ENCODE measurements around the gene FBXO11. TPM values are rescaled to one million over a fixed set of nuclear protein-coding genes. Genes with fewer than 3 reads are reported as not detected.

FBXO11 gene
- polyA plus RNA-seq, 1 of the 3 experiments (the other 2 are of a cell fraction), result 26.6 TPM

GRCh38 chr2:47850198-47850597 lies 56.1 kb downstream of the FBXO11 start:
- CTCF ChIA-PET, result interaction anchor here (0.5 to 7.2 kb wide), 7 partner anchors 8 to 741 kb away, joined by 3 to 41 read pairs (median 3); no protein-coding TSS in a partner anchor
- Histone ChIP-seq H3K27ac (ENCODE audit: low read depth in 2 of 2, low read length in 1 of 2) (no peak overlapping the region), H3K9me2 (no peaks in the 10 kb centered on the region), H2AFZ (ENCODE audit: low read depth) (no peak overlapping the region), H3F3A (replicated peaks; ENCODE audit: insufficient read depth) (no peaks in the 10 kb centered on the region), H3K4me1 (ENCODE audit: control insufficient read depth in 1 of 2, insufficient read depth in 2 of 2, low read depth in 1 of 2, low read length in 1 of 2) (peaks cover 5 to 15% of the 10 kb centered on the region in 2 experiments; a peak in 2 of 4 replicates), H3K9me3 (no peaks in the 10 kb centered on the region), H3K79me2 (ENCODE audit: insufficient read depth) (peaks cover 100% of the 10 kb centered on the region), H4K20me1 (ENCODE audit: insufficient read depth) (peaks cover 92% of the 10 kb centered on the region), H3K36me3 (replicated peaks in 1 of 2; ENCODE audit: control insufficient read depth in 1 of 2, insufficient read depth in 2 of 2, low read length in 1 of 2) (peaks cover 0 to 4% of the 10 kb centered on the region in 2 experiments), H3K9ac (no peak overlapping the region), H3K4me3 (ENCODE audit: low read depth in 2 of 2, low read length in 1 of 2) (no peak overlapping the region), H3K4me2 (no peak overlapping the region), H3K27me3 (ENCODE audit: insufficient read depth) (no peaks in the 10 kb centered on the region)
- no peak for DNase-seq
- WGBS (ENCODE audit: low lambda C conversion rate), result 97% methylated on average over 1 of the region's 1 CpG
- no peak for TF ChIP-seq EP300 (IDR thresholded peaks at IDR 0.05; ENCODE audit: borderline replicate concordance in 1 of 2, low read depth in 1 of 2, low read length in 1 of 2)
- TF ChIP-seq, protein P1, sequence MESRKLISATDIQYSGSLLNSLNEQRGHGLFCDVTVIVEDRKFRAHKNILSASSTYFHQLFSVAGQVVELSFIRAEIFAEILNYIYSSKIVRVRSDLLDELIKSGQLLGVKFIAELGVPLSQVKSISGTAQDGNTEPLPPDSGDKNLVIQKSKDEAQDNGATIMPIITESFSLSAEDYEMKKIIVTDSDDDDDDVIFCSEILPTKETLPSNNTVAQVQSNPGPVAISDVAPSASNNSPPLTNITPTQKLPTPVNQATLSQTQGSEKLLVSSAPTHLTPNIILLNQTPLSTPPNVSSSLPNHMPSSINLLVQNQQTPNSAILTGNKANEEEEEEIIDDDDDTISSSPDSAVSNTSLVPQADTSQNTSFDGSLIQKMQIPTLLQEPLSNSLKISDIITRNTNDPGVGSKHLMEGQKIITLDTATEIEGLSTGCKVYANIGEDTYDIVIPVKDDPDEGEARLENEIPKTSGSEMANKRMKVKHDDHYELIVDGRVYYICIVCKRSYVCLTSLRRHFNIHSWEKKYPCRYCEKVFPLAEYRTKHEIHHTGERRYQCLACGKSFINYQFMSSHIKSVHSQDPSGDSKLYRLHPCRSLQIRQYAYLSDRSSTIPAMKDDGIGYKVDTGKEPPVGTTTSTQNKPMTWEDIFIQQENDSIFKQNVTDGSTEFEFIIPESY (IDR thresholded peaks at IDR 0.05; ENCODE audit: borderline replicate concordance, low read depth), result no peak
- TF ChIP-seq NFIC (IDR thresholded peaks at IDR 0.05; ENCODE audit: borderline replicate concordance), result no peak
- TF ChIP-seq, protein P2, sequence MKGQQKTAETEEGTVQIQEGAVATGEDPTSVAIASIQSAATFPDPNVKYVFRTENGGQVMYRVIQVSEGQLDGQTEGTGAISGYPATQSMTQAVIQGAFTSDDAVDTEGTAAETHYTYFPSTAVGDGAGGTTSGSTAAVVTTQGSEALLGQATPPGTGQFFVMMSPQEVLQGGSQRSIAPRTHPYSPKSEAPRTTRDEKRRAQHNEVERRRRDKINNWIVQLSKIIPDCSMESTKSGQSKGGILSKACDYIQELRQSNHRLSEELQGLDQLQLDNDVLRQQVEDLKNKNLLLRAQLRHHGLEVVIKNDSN (IDR thresholded peaks at IDR 0.05; ENCODE audit: borderline replicate concordance, low read depth), result no peak
- TF ChIP-seq RCOR1 (IDR thresholded peaks at IDR 0.05; ENCODE audit: low read length), result no peak
- TF ChIP-seq FOSL2 (IDR thresholded peaks at IDR 0.05; ENCODE audit: borderline replicate concordance, low read depth), result no peak
- no peak for TF ChIP-seq MAX (IDR thresholded peaks at IDR 0.05; ENCODE audit: low read depth)
- no peak for TF ChIP-seq FOXJ3 (CRISPR knock-in tag; IDR thresholded peaks at IDR 0.05)
- TF ChIP-seq, protein P3, sequence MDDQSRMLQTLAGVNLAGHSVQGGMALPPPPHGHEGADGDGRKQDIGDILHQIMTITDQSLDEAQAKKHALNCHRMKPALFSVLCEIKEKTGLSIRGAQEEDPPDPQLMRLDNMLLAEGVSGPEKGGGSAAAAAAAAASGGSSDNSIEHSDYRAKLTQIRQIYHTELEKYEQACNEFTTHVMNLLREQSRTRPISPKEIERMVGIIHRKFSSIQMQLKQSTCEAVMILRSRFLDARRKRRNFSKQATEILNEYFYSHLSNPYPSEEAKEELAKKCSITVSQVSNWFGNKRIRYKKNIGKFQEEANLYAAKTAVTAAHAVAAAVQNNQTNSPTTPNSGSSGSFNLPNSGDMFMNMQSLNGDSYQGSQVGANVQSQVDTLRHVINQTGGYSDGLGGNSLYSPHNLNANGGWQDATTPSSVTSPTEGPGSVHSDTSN (IDR thresholded peaks at IDR 0.05), result no peak
- TF ChIP-seq GATA2 (CRISPR knock-in tag; IDR thresholded peaks at IDR 0.05), result no peak
- no peak for TF ChIP-seq TCF12 (IDR thresholded peaks at IDR 0.05)
- TF ChIP-seq TEAD4 (IDR thresholded peaks at IDR 0.05; ENCODE audit: borderline replicate concordance, insufficient read depth), result no peak
- TF ChIP-seq SIN3A (IDR thresholded peaks at IDR 0.05; ENCODE audit: borderline replicate concordance, low read depth, low read length), result no peak
- TF ChIP-seq POLR2AphosphoS5 (IDR thresholded peaks at IDR 0.05; ENCODE audit: low read depth, low read length), result no peak
- TF ChIP-seq REST (IDR thresholded peaks at IDR 0.05; ENCODE audit: low read depth, low read length), result no peak
- TF ChIP-seq RXRA (IDR thresholded peaks at IDR 0.05; ENCODE audit: borderline replicate concordance, low read depth), result no peak
- no peak for TF ChIP-seq YY1 (IDR thresholded peaks at IDR 0.05; ENCODE audit: low read depth)
- TF ChIP-seq, protein P4, sequence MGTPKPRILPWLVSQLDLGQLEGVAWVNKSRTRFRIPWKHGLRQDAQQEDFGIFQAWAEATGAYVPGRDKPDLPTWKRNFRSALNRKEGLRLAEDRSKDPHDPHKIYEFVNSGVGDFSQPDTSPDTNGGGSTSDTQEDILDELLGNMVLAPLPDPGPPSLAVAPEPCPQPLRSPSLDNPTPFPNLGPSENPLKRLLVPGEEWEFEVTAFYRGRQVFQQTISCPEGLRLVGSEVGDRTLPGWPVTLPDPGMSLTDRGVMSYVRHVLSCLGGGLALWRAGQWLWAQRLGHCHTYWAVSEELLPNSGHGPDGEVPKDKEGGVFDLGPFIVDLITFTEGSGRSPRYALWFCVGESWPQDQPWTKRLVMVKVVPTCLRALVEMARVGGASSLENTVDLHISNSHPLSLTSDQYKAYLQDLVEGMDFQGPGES (IDR thresholded peaks at IDR 0.05; ENCODE audit: low read depth, low read length), result no peak
- POLR2A ChIA-PET, result no interaction called here

All from SK-N-SH (cell line).